ENCODE measurements around the gene GPC3.

GRCh38 chrX:134004084-134004483, 18.7 kb upstream of the GPC3 start:
- TF ChIP-seq CTCF (IDR thresholded peaks at IDR 0.05) (no peak), ZFX (IDR thresholded peaks at IDR 0.05; ENCODE audit: borderline replicate concordance) (no peak)
